ENCODE measurements around the gene DSE.

- TF ChIP-seq CTCF (IDR thresholded peaks at IDR 0.05) (no peak), POLR2A (IDR thresholded peaks at IDR 0.05) (no peak)
Measured at GRCh38 chr6:116429111-116429510, 58.4 kb downstream of the DSE start.
